ENCODE measurements around the gene CFD.
"Not testable (repeated sequence)": the region's sequence is repeated elsewhere in the genome, so short reads cannot be mapped to it uniquely, and the experiment has no call there.

CFD gene

DNA sequence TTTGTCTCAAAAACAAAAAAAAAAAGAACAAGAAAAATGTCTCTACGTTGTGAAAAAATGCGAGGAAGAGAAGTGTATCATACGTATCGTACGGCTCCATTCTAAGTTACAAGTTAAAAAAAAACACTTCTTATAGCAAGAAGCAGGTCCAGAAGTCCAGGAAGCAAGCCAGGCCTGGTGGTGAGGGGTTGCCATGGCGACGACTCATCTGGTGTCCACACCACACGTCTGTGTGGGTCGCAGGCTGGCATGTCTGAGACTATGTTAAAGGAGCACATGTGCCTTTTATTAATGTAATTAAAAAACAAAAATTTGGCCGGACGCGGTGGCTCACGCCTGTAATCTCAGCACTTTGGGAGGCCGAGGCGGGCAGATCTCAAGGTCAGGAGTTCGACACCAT is 27.6 kb downstream of the CFD start:
- no peak for DNase-seq (ENCODE audit: low read depth, low spot score)
- CTCF ChIA-PET, result no interaction called here
- TF ChIP-seq, protein P1, sequence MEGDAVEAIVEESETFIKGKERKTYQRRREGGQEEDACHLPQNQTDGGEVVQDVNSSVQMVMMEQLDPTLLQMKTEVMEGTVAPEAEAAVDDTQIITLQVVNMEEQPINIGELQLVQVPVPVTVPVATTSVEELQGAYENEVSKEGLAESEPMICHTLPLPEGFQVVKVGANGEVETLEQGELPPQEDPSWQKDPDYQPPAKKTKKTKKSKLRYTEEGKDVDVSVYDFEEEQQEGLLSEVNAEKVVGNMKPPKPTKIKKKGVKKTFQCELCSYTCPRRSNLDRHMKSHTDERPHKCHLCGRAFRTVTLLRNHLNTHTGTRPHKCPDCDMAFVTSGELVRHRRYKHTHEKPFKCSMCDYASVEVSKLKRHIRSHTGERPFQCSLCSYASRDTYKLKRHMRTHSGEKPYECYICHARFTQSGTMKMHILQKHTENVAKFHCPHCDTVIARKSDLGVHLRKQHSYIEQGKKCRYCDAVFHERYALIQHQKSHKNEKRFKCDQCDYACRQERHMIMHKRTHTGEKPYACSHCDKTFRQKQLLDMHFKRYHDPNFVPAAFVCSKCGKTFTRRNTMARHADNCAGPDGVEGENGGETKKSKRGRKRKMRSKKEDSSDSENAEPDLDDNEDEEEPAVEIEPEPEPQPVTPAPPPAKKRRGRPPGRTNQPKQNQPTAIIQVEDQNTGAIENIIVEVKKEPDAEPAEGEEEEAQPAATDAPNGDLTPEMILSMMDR (IDR thresholded peaks at IDR 0.05; ENCODE audit: insufficient read depth, low read length, missing control alignments), result no peak
- no peak overlapping the region for H3K4me3 ChIP-seq (ENCODE audit: low read depth, low read length)
- POLR2A ChIA-PET, result no interaction called here

DNA sequence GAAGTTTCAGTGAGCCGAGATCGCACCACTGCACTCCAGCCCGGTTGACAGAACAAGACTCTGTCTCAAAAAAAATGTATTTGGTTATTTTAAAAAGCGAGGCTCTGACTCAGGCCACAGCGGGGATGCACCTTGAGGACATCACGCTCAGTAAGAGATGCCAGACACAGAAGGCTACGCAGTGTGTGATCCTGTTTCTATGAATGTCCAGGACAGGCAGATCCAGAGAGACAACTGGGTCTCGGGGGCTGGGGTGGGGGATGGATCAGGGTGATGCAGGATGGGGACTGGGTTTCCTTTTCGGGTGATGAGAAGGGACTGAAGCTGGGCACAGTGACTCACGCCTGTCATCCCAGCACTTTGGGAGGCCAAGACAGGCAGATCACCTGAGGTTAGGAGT is 28.1 kb downstream of the CFD start:
- H3K4me3 ChIP-seq (ENCODE audit: low read depth, low read length), result no peak overlapping the region
- DNase-seq (ENCODE audit: low read depth, low spot score), result no peak
- CTCF ChIA-PET, result no interaction called here
- POLR2A ChIA-PET, result no interaction called here
- TF ChIP-seq, protein P1 (IDR thresholded peaks at IDR 0.05; ENCODE audit: insufficient read depth, low read length, missing control alignments), result no peak

DNA sequence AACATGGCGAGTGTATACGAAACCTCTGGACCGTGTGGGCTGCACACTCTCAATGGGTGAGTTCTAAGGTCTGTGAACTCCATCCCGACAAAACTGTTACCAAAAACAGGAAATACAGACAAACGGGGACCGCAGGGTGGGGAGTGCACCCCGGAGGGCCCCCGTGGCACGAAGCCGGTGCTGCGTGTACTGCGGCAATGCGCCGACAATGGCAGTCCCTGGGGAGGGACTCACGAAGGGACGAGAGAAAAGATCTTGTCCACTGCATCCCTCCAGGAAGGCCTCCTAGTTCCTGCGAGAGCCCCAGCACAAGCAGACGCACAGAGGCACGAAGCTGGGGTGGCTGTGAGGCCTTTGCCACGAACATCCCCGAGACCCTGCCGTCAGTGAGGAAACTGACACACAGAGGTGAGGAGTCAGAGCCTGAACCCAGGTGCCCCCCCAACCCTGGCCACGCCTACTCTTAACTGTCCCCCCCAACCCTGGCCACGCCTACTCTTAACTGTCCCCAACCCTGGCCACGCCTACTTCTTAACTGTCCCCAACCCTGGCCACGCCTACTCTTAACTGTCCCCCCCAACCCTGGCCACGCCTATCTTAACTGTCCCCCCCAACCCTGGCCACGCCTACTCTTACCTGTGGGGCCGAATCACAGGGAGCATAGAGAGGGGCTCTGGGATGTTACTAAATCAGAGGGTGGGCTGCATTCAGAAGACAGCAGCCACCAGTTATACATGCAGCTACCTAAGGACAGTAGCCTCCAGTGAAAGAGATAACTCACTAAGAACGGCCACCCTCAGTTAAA is 29.3 kb downstream of the CFD start:
- CTCF ChIA-PET, result no interaction called here
- POLR2A ChIA-PET, result no interaction called here
- H3K4me3 ChIP-seq (ENCODE audit: low read depth, low read length), result no peak overlapping the region

DNA sequence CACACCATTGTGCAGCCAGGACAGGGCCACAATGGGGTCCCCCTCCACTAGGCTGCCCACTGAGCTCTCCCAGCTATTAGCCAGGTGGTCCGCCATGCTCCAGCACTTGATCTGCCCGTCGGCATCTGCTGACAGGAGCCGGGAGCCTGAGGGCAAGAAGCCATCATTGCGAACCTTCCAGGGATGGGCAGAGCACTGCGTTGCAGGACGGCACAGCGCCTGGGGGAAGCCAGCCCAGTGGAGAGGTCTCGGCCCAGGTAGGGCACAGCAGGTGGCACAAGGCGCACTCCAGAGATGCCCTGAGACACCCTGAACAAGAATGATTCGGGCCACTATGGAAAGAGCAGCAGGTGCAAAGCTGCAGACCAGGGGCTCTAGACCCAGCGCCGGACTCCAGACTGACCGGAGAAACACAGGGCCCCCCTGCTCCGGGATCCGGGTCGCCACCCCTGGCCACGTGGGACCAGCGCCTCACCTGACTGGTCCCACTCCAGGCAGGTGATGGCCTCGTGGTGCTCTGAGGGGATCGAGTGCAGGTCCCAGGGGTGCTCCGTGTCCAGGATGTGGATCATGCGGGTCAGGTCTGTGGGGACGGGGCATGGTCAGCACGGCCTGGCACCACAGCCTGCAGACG is 30.3 kb downstream of the CFD start:
- ChIA-PET CTCF (no interaction called here), POLR2A (no interaction called here)
- TF ChIP-seq, protein P1 (IDR thresholded peaks at IDR 0.05; ENCODE audit: insufficient read depth, low read length, missing control alignments), result no peak
- no peak for DNase-seq (ENCODE audit: low read depth, low spot score)
- H3K4me3 ChIP-seq (ENCODE audit: low read depth, low read length), result no peak overlapping the region

More for the DNA sequence above, 29.3 kb downstream of the CFD start:
- no peak for DNase-seq (ENCODE audit: low read depth, low spot score)
- TF ChIP-seq, protein P1 (IDR thresholded peaks at IDR 0.05; ENCODE audit: insufficient read depth, low read length, missing control alignments), result no peak

DNA sequence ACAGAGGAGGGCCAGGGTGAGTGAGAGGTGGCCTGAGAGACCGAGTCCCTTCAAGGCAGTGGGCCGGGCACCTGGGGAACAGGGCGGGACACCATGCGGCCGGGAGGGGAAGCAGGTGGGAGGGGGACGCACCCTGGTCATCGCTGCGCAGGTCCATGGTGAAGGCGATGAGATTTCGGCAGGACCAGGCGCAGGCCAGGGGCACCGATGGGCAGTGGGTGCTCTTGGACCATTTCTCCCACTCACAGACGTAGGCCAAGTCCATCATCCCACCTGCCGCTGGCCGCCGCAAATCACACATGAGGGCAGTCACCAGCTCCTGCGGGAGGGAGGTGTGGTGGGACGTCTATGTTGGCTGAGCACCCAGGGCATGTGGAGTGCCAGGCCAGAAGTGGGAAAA is 31.4 kb downstream of the CFD start:
- ChIA-PET POLR2A (no interaction called here), CTCF (no interaction called here)
- TF ChIP-seq, protein P1 (IDR thresholded peaks at IDR 0.05; ENCODE audit: insufficient read depth, low read length, missing control alignments), result no peak
- no peak for DNase-seq (ENCODE audit: low read depth, low spot score)
- H3K4me3 ChIP-seq (ENCODE audit: low read depth, low read length), result no peak overlapping the region

DNA sequence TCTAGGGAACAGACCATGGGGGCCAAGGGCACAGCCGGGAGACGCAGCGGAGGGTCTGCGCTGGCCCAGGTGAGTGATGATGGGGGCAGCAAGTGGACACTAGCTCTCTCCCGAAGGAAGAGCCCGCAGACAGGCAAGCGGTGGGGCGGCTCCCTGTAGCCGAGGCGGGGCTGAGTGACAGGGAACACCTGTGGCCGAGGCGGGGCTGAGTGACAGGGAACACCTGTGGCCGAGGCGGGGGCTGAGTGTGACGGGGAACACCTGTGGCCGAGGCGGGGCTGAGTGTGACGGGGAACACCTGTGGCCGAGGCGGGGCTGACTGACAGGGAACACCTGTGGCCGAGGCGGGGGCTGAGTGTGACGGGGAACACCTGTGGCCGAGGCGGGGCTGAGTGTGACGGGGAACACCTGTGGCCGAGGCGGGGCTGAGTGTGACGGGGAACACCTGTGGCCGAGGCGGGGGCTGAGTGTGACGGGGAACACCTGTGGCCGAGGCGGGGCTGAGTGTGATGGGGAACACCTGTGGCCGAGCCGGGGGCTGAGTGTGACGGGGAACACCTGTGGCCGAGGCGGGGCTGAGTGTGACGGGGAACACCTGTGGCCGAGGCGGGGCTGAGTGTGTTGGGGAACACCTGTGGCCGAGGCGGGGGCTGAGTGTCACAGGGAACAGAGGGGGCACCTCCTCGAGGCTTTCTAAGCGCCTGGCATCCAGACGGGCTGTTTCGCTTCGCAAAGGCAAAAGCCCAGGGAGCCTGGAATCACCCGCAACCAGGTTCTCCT is 32.1 kb downstream of the CFD start:
- ChIA-PET POLR2A (interaction anchor here (2.1 kb wide), 1 partner anchor 13 kb away, joined by 7 read pairs; no protein-coding TSS in a partner anchor), CTCF (interaction anchor here (1.5 kb wide), 1 partner anchor 16 kb away, joined by 3 read pairs; no protein-coding TSS in a partner anchor)
- not testable (repeated sequence) for DNase-seq (ENCODE audit: low read depth, low spot score)
- H3K4me3 ChIP-seq (ENCODE audit: low read depth, low read length), result peak overlapping the region; percentile 80
